HG03432 (cell line): ENCODE results near the gene PLAAT1.
A peak's percentile ranks its signal among the peaks of the same experiment; 100 is the strongest.

Experiments used
- ATAC-seq: cut with Tn5 transposase; IDR thresholded peaks from one replicate; pipeline ENCODE4 v1.9.1; 2021; ENCODE audit warnings: mild to moderate bottlenecking, moderate library complexity; ENCODE audit not compliant: unreplicated experiment

PLAAT1 gene

GRCh38 chr3:193240850-193241706 is at the start of gene PLAAT1:
PLAAT1 (plus strand) TSS chr3:193241222; CDS start chr3:193255651, 14,429 bp downstream.
- peak; percentile 85 for ATAC-seq

- no peak for ATAC-seq
Observed at GRCh38 chr3:193194371-193194770, 46.7 kb upstream of the PLAAT1 start.

GRCh38 chr3:193196746-193197145 is 44.3 kb upstream of the PLAAT1 start:
- ATAC-seq = no peak

- ATAC-seq = no peak
Observed at GRCh38 chr3:193207290-193208273, 33.4 kb upstream of the PLAAT1 start.

GRCh38 chr3:193210618-193211017 is 30.4 kb upstream of the PLAAT1 start:
- ATAC-seq = no peak

GRCh38 chr3:193211173-193211572 is 29.8 kb upstream of the PLAAT1 start:
- ATAC-seq = no peak

GRCh38 chr3:193211984-193212383 is 29.0 kb upstream of the PLAAT1 start:
- ATAC-seq = no peak

- no peak for ATAC-seq
Observed at GRCh38 chr3:193212844-193213243, 28.2 kb upstream of the PLAAT1 start.

- ATAC-seq = no peak
Observed at GRCh38 chr3:193214445-193214844, 26.6 kb upstream of the PLAAT1 start.

- ATAC-seq = no peak
Observed at GRCh38 chr3:193225302-193226125, 15.5 kb upstream of the PLAAT1 start.

- ATAC-seq = no peak
Observed at GRCh38 chr3:193228206-193228605, 12.8 kb upstream of the PLAAT1 start.

- ATAC-seq = no peak
Observed at GRCh38 chr3:193229851-193230420, 11.1 kb upstream of the PLAAT1 start.

- no peak for ATAC-seq
Observed at GRCh38 chr3:193230610-193231009, 10.4 kb upstream of the PLAAT1 start.

- no peak for ATAC-seq
Observed at GRCh38 chr3:193231201-193231600, 9.8 kb upstream of the PLAAT1 start.

- no peak for ATAC-seq
Observed at GRCh38 chr3:193236599-193236998, 4.4 kb upstream of the PLAAT1 start.

GRCh38 chr3:193237030-193237429 is 4.0 kb upstream of the PLAAT1 start:
- ATAC-seq = no peak

- ATAC-seq = peak; percentile 10
Observed at GRCh38 chr3:193240436-193240849, 579 bp upstream of the PLAAT1 start.

GRCh38 chr3:193241716-193242115 is 694 bp downstream of the PLAAT1 start:
- ATAC-seq = no peak

GRCh38 chr3:193243571-193243970 is 2.5 kb downstream of the PLAAT1 start:
- no peak for ATAC-seq

- no peak for ATAC-seq
Observed at GRCh38 chr3:193248848-193249468, 7.9 kb downstream of the PLAAT1 start.
